Neural cell (in vitro differentiated cells): ENCODE measurements around the gene COCH. TPM values are rescaled to one million over a fixed set of nuclear protein-coding genes. Genes with fewer than 3 reads are reported as not detected.
A peak's percentile ranks its signal among the peaks of the same experiment; 100 is the strongest.

ENCODE experiments used
- H2AFZ ChIP-seq: fragments of 200-600, 300-800 bp; sonication (generic), shearing (Covaris generic); 2 replicates; pipeline ENCODE4 v1.6.0; 2014; ENCODE audit warnings: low read depth, mild to moderate bottlenecking, antibody characterized with exemption, low read length, moderate library complexity
- H3F3A ChIP-seq: fragments of 200-600 bp; shearing (Covaris generic); 2 replicates; pipeline ENCODE4 v1.6.1; 2016; ENCODE audit warnings: mild to moderate bottlenecking, moderate library complexity, mixed read lengths, antibody characterized with exemption, low read length; ENCODE audit not compliant: insufficient read depth, poor library complexity, severe bottlenecking
- H3K27ac ChIP-seq: fragments of 200-600, 300-800 bp; sonication (generic), shearing (Covaris generic); 2 replicates; pipeline ENCODE4 v1.5.1; 2014; ENCODE audit warnings: mild to moderate bottlenecking, low read length, moderate library complexity
- H3K27me3 ChIP-seq: fragments of 300-800, 200-600 bp; sonication (generic), shearing (Covaris generic); 2 replicates; pipeline ENCODE4 v1.6.0; 2014; ENCODE audit warnings: mild to moderate bottlenecking, low read depth, low read length, moderate library complexity; ENCODE audit not compliant: insufficient read depth
- H3K36me3 ChIP-seq: fragments of 300-800, 200-600 bp; sonication (generic), shearing (Covaris generic); 2 replicates; pipeline ENCODE4 v1.5.1; 2014; ENCODE audit warnings: mild to moderate bottlenecking, antibody characterized with exemption, low read length, moderate library complexity; ENCODE audit not compliant: insufficient read depth
- H3K4me2 ChIP-seq: fragments of 300-800, 200-600 bp; sonication (generic), shearing (Covaris generic); 2 replicates; pipeline ENCODE4 v1.6.0; 2014; ENCODE audit warnings: mild to moderate bottlenecking, low read length
- H3K4me3 ChIP-seq: fragments of 300-800, 200-600 bp; sonication (generic), shearing (Covaris generic); 2 replicates; pipeline ENCODE4 v1.5.1; 2014; ENCODE audit warnings: mild to moderate bottlenecking, low read length, moderate library complexity
- H3K79me2 ChIP-seq: fragments of 200-600 bp; shearing (Covaris generic); replicated peaks from 2 replicates; pipeline ENCODE4 v1.6.0; 2014; ENCODE audit warnings: mild to moderate bottlenecking, low read length, moderate library complexity; ENCODE audit not compliant: insufficient read depth
- H3K9ac ChIP-seq: fragments of 300-800, 200-600 bp; sonication (generic), shearing (Covaris generic); 2 replicates; pipeline ENCODE4 v1.6.1; 2016; ENCODE audit warnings: mild to moderate bottlenecking, low read length, mixed read lengths
- H3K9me2 ChIP-seq: fragments of 200-600 bp; shearing (Covaris generic); 2 replicates; pipeline ENCODE4 v1.6.1; 2016; ENCODE audit warnings: mild to moderate bottlenecking, low read length, mixed read lengths; ENCODE audit not compliant: insufficient read depth
- H3K9me3 ChIP-seq: fragments of 200-600, 300-800 bp; sonication (generic), shearing (Covaris generic); 2 replicates; pipeline ENCODE4 v1.6.1; 2016; ENCODE audit warnings: mild to moderate bottlenecking, mixed run types, low read length, moderate library complexity, mixed read lengths
- H4K20me1 ChIP-seq: fragments of 200-600 bp; shearing (Covaris generic); 2 replicates; pipeline ENCODE4 v1.6.1; 2016; ENCODE audit warnings: mild to moderate bottlenecking, mixed run types; ENCODE audit not compliant: insufficient read depth
- EP300 ChIP-seq: fragments of 450-650 bp; conservative IDR thresholded peaks from 2 replicates; pipeline ENCODE4 v1.6.1; 2014; ENCODE audit warnings: antibody characterized with exemption, mild to moderate bottlenecking, moderate library complexity; ENCODE audit not compliant: poor library complexity, severe bottlenecking
- EZH2 ChIP-seq: fragments of 200-600, 300-800 bp; shearing (Covaris generic), sonication (generic); IDR thresholded peaks from 2 replicates; pipeline ENCODE4 v1.6.1; 2014; ENCODE audit warnings: antibody characterized with exemption, low read length, borderline replicate concordance, mild to moderate bottlenecking; ENCODE audit not compliant: insufficient read depth, poor library complexity, severe bottlenecking
- MXI1 ChIP-seq: fragments of 450-650 bp; conservative IDR thresholded peaks from 2 replicates; pipeline ENCODE4 v1.6.1; 2014; ENCODE audit warnings: antibody characterized with exemption, mild to moderate bottlenecking; ENCODE audit not compliant: poor library complexity, severe bottlenecking
- POLR2AphosphoS5 ChIP-seq: IDR thresholded peaks from 2 replicates; pipeline ENCODE4 v1.6.1; 2012
- RAD21 ChIP-seq: fragments of 450-650 bp; conservative IDR thresholded peaks from 2 replicates; pipeline ENCODE4 v1.6.1; 2014; ENCODE audit warnings: antibody characterized with exemption, mild to moderate bottlenecking, moderate library complexity
- SMC3 ChIP-seq: fragments of 450-650 bp; conservative IDR thresholded peaks from 2 replicates; pipeline ENCODE4 v1.6.1; 2014; ENCODE audit warnings: antibody characterized with exemption, mild to moderate bottlenecking, moderate library complexity; ENCODE audit not compliant: poor library complexity
- TAF1 ChIP-seq: IDR thresholded peaks from 2 replicates; pipeline ENCODE4 v1.6.1; 2012; ENCODE audit warnings: low read depth
- polyA plus RNA-seq: library from polyadenylated mRNA; depleted of rRNA; stranded (reverse); fragments of >200 nt; gene quantifications from 2 replicates; pipeline ENCODE4 v1.2.3, GENCODE V29; 2014
- TF ChIP-seq, protein P1 (sequence below): IDR thresholded peaks from 2 replicates; pipeline ENCODE4 v1.6.1; 2012; ENCODE audit warnings: borderline replicate concordance

Gene COCH
- polyA plus RNA-seq, 1 donor from 2014 or later, result 45.0 TPM

DNA sequence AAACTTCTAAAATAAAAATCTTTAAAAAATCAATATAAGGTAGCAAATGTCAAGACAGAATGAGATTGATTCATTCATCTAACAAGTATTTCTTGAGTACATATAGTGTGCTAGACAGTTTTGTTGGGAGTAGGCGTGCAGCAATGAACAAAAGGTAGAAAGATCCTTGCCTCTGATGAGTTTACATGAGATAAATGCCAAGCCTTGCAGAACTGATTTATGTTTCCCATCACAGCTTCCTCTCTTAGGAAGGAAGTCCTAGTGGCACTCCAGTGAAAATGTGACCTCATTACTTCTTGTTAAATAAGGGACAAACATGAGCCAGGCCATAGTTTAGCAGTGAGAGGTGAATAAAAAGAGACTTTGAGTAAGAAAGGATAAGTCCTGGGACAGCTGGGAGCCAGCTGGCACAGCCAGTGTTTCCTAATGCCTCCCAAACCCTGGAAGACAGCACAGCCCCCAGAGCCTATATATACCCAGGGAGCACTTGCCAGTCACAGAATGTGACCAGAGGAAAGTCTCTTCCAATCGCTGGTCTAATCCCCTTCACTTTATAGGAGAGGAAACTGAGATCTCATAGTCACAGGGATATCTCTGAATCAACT is 4.7 kb upstream of the COCH start:
- Histone ChIP-seq H3K79me2 (no peaks in the 10 kb centered on the region), H3K9me2 (no peaks in the 10 kb centered on the region), H3K9ac (no peak overlapping the region), H3K4me2 (no peak overlapping the region), H2AFZ (no peak overlapping the region), H3F3A (peaks cover 4% of the 10 kb centered on the region), H3K9me3 (no peaks in the 10 kb centered on the region), H3K27ac (no peak overlapping the region), H3K4me3 (no peak overlapping the region), H4K20me1 (no peaks in the 10 kb centered on the region), H3K27me3 (peaks cover 16% of the 10 kb centered on the region), H3K36me3 (no peaks in the 10 kb centered on the region)
- no peak for TF ChIP-seq MXI1

DNA sequence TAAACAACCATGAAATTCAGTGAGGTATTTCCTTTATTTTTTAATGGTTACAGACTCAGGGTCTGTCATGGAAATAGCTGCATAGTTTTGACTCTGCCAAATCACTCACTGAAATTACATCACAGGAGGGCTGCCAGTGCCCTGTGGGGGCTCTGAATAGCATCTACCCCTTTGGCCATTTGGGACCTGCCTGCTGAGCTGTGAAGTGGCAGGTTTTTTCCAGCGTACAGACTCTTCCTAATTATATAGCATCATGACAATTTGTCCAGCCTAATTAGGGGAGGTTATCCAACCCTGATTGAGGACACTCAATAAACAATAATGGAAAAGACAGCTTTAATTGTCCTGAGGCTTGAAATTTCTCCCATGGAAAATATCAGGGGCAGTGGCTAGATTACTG is 1.8 kb upstream of the COCH start:
- Histone ChIP-seq H3K36me3 (no peaks in the 10 kb centered on the region), H2AFZ (no peak overlapping the region), H3K79me2 (no peaks in the 10 kb centered on the region), H3K9me2 (no peaks in the 10 kb centered on the region), H3F3A (peaks cover 4% of the 10 kb centered on the region), H3K4me2 (no peak overlapping the region), H3K9ac (no peak overlapping the region), H3K27ac (no peak overlapping the region), H3K27me3 (peaks cover 34% of the 10 kb centered on the region), H4K20me1 (no peaks in the 10 kb centered on the region), H3K9me3 (no peaks in the 10 kb centered on the region), H3K4me3 (no peak overlapping the region)
- TF ChIP-seq EZH2 (no peak), RAD21 (no peak), EP300 (no peak), TAF1 (no peak)

DNA sequence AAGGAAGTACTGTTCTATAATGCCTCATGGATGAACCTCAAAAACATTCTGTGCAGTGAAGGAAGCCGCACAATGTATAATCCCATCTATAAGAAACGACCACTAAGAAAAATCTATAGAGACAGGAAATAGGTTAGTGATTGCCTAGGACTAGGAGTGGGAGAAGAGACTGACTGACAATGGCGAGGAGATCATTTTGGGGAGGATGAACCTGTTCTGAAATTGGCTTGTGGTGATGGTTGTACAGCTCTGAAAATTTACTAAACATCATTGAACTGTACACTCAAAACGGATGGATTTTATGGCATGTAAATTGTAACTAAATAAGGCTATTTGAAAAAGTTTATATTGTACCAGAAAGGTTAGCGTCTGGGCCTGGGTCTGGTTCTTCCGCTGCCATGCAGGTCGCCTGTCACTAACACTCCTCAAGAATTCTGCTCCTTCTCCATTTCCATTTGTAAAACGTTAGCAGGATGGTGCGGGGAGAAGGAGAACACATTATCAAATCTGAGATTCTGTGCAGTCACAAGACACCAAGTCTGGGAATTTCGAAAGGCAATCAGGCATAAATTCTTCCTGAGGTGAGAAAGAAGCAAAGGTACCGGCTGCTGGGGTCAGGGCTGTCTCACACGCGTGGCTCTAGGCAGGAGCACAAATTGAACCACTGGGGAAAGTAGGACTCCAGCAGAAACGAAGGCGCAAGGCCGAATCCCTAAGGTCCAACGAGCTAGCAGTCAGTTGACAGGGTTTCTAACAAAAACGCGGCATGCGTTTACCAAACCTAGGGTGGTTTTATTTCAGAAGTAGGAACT is 845 bp upstream of the COCH start:
- H3F3A ChIP-seq, result peaks cover 4% of the 10 kb centered on the region
- H3K27me3 ChIP-seq, result peaks cover 34% of the 10 kb centered on the region
- peak overlapping the region; percentile 92 for H3K4me3 ChIP-seq
- TF ChIP-seq MXI1 (no peak), TAF1 (no peak), SMC3 (no peak), POLR2AphosphoS5 (no peak), RAD21 (no peak)
- TF ChIP-seq, protein P1, sequence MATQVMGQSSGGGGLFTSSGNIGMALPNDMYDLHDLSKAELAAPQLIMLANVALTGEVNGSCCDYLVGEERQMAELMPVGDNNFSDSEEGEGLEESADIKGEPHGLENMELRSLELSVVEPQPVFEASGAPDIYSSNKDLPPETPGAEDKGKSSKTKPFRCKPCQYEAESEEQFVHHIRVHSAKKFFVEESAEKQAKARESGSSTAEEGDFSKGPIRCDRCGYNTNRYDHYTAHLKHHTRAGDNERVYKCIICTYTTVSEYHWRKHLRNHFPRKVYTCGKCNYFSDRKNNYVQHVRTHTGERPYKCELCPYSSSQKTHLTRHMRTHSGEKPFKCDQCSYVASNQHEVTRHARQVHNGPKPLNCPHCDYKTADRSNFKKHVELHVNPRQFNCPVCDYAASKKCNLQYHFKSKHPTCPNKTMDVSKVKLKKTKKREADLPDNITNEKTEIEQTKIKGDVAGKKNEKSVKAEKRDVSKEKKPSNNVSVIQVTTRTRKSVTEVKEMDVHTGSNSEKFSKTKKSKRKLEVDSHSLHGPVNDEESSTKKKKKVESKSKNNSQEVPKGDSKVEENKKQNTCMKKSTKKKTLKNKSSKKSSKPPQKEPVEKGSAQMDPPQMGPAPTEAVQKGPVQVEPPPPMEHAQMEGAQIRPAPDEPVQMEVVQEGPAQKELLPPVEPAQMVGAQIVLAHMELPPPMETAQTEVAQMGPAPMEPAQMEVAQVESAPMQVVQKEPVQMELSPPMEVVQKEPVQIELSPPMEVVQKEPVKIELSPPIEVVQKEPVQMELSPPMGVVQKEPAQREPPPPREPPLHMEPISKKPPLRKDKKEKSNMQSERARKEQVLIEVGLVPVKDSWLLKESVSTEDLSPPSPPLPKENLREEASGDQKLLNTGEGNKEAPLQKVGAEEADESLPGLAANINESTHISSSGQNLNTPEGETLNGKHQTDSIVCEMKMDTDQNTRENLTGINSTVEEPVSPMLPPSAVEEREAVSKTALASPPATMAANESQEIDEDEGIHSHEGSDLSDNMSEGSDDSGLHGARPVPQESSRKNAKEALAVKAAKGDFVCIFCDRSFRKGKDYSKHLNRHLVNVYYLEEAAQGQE, result no peak
- no peaks in the 10 kb centered on the region for H3K9me3 ChIP-seq
- H3K9ac ChIP-seq, result peak overlapping the region; percentile 74
- no peaks in the 10 kb centered on the region for H3K9me2 ChIP-seq
- H3K27ac ChIP-seq, result no peak overlapping the region
- H3K4me2 ChIP-seq, result no peak overlapping the region
- H2AFZ ChIP-seq, result no peak overlapping the region
- no peaks in the 10 kb centered on the region for H3K79me2 ChIP-seq
- no peaks in the 10 kb centered on the region for H4K20me1 ChIP-seq
- no peaks in the 10 kb centered on the region for H3K36me3 ChIP-seq
